Measurements from ENCODE around the gene KPNB1. TPM values are rescaled to one million over a fixed set of nuclear protein-coding genes. Genes with fewer than 3 reads are reported as not detected.

KPNB1 gene
- total and polyA plus RNA-seq, 2 of the 8 experiments (the other 6 are each of a cell fraction or from before 2014, with no cell fraction given) = 171 to 625 TPM

- no peak for TF ChIP-seq CHD7 (IDR thresholded peaks at IDR 0.05; ENCODE audit: insufficient replicate concordance, low read length)
- no peak for TF ChIP-seq TAF7 (optimal IDR thresholded peaks at IDR 0.05; ENCODE audit: borderline replicate concordance, low read depth, low read length)
- no peak for TF ChIP-seq NRF1 (IDR thresholded peaks at IDR 0.05; ENCODE audit: low read depth, low read length)
- no peak for TF ChIP-seq SP1 (IDR thresholded peaks at IDR 0.05; ENCODE audit: low read depth, low read length)
- TF ChIP-seq KDM5A (IDR thresholded peaks at IDR 0.05; ENCODE audit: low read length) = no peak
- TF ChIP-seq TCF12 (IDR thresholded peaks at IDR 0.05; ENCODE audit: low read depth, low read length) = no peak
- no peak for TF ChIP-seq HDAC6 (IDR thresholded peaks at IDR 0.05; ENCODE audit: low read depth, low read length)
- no peak for TF ChIP-seq RAD21 (IDR thresholded peaks at IDR 0.05 in 1 of 2, conservative IDR thresholded peaks at IDR 0.05 in 1 of 2; ENCODE audit: low read depth in 2 of 2, low read length in 2 of 2)
- no peak for TF ChIP-seq SUZ12 (IDR thresholded peaks at IDR 0.05; ENCODE audit: low read length)
Observed at GRCh38 chr17:47643116-47643515, 6.6 kb upstream of the KPNB1 start (continued).
